GM19193 (cell line): ENCODE results near the gene S100A6.
A peak's percentile ranks its signal among the peaks of the same experiment; 100 is the strongest.

ENCODE experiments used
- POLR2A ChIP-seq: IDR thresholded peaks from 4 replicates; pipeline ENCODE4 v1.6.1; 2011; ENCODE audit not compliant: insufficient read depth, insufficient read length; ENCODE audit errors: extremely low read depth

Gene S100A6

DNA sequence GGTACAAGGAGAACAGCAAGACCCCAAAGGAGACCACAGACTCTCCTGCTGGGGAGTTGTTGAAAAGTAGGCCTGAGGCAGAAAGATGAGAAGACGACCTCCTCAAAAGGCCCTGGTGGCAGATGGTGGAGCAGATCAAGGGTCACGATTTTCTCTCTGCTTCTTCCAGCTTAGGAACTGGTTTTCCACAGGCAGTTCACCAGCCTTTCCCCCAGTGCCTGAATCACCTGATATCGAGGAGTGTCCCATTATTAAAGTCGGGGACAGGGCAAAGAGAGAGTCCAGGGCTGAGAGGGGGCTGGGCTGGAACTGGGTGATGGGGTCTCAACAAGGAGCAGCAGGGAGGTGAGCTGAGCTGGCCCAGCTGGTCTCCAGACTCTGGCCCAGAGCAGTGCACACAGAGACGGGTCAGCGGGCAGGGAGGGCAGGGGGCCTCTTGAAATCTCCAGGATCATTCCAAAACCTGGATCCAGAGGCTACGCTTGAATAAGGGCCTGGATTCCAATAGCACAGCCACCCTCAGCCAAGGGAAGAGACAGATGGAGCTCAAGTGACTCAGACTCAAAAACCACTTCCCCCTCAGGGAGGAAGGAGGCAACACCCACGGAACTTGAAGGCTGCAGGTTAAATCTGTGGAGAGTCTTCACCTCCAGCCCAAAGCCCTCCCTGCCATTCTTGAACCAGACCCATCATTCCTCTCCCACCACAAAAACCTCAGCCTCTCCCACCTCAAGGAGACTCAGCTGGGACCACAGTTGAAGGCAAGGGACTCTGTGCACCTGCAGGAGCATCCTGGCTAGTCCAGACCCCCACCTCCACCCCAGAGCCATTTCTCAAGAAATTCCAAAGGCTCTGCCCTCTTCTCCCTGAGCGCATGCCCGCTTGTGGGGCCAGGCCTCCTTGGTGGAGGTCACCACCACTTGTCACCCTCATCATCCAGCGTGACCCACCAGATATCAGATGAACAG, 4.9 kb upstream of the S100A6 start, which contains the start of gene S100A5:
TSS of gene S100A5 (minus strand) at position 541 of the 968 bp plus-strand sequence. CDS start 743 bp downstream, outside the sequence.
- no peak for TF ChIP-seq POLR2A

DNA sequence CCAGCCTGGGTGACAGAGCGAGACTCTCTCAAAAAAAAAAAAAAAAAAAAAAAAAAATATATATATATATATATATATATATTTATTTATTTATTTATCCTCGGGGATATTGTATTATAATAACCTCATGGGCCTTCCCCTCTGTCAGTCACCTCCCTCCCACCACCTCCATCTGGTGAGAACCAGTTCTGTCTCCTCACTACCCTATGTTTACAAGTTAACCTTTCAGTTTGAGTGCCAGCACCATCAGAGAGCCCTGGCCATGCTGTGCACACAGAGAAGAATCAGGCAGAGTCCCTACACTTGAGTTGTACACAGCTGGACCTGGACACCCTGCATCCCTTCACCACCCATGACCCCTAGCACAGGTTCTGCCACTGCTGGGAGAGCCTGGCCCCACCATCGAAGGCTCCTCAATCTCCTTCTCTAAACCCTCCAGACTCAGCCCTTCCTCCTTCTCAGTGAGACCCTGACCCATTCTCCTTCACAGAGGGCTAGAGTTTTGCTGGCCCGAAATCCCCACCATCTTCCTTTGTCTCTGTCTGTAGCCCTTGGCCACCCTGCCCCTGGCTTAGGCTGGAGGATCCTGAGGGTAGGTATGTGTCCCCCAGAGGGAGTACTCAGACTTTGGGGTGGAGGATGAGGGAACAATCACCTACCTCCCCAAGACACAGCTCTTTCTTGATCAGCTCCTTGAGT, 3.8 kb upstream of the S100A6 start:
- TF ChIP-seq POLR2A = no peak

DNA sequence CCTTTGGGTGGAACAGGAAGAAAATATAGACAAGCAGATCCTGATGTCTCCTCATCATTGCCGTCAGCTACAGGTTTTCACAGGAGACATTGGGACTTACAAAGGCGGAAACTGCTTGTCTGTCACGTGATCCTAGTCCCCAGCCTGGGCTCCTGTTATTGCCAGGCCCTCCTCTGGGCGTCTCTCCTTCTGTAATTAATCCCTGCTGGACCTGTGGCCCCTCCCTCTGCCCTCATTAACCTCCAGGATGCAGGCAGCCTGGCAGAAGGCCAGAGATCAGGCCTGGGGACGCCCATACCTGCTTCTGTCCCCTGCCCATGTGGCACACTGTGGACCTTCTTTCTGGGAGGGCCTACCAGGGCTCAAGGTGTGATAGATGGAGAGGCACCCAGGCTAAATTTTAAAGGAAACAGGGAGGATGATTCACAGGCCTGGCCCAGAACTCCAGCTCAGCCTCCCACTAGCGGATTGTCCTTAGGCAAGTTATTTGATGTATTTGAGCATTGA, 2.6 kb upstream of the S100A6 start:
- no peak for TF ChIP-seq POLR2A

DNA sequence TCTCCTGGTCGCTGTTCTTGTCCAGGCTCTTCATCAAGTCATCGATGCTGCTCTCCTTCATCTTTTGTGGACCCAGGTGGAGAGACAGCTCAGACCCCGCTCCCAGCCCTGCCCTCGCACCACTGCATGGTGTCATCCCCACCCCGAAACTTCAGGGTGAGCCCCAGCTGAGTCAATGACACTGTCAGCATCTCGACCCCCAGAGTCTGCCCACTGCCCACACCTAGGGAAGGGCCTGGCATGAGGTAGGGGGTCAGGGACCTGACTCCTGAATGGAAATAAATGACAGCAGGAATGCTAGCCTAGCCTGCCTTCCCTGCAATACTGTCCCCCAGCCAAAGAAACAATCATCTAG, 1.6 kb upstream of the S100A6 start:
- no peak for TF ChIP-seq POLR2A

DNA sequence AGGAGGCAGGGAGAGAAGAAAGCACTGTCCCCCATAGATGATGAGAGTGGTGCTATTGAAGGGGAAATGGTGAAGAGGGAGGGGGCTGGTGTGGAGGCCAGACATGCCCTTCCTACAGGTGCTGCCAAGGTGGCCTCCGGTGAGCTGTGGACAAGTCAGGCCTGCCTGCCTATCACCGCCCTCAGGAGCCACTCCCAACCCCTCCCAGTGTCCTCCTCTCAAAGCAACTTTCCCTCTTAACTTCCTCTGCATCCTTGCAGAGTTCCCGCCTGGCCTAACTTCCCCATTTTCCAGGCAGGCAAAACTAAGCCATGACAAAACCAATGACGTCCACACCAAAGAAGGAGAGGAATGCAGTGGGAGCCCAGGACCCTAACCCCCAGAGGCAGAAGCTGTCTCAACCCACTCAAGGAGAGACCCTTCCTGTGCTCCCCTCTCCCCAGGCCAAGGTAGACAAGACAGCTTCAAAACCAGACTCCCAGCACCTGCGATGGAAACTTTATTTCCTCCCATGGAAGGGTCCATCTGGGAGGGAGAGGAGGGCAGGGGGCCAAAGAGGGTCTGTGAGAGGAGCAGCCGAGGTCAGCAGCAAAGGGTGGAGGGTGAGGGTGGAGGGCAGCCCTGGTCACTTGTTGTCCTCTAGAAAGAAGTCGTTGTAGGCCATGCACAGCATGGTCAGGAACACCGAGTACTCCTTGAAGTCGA, 1.0 kb upstream of the S100A6 start:
- TF ChIP-seq POLR2A = no peak

DNA sequence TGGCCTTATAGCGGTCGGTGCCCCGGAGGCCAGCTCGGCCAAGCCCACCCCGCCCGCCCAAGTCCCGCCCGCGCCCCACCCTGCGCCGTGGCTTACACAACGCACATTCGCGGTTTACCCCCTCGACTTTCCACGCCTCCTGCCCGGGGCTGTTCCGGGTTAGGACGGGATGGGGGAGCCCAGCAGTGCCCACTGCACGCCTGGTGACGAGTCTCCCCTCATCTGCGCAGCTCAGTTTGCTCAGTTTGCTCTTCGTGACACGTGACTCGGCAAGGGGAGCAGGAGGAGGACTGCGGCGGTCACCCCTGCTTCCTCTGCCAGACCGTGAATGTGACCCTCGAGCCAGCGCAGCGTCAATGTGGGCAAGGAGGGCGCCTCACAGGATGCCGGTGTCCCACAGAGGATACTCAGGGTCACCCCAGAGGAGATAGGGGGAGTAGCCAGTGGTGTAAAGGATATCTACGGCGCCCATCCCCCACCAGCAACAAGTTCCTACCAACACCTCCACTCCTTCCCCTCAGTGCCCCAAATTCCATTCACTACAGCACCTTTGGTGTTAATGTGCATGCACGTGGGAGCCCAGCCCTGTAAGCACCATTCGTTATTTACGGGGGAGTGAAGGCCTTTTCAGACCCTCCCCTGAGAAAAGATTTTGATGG, 350 bp upstream of the S100A6 start:
- peak; percentile 58 for TF ChIP-seq POLR2A

DNA sequence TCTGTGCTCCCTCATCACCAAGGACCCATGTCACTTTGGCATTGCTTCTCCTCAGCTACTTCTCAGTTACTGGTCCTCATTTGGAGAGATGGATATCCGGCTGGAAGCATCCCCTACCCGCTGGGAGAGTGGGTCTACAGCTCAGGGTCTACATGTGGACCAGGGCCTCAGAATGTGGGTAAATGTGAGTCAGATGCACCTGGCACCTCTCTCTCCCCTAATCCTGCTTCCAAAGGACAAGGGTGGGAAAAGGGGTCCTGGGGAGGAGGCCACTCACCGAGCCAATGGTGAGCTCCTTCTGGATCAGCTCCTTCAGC, 908 bp downstream of the S100A6 start:
- no peak for TF ChIP-seq POLR2A

DNA sequence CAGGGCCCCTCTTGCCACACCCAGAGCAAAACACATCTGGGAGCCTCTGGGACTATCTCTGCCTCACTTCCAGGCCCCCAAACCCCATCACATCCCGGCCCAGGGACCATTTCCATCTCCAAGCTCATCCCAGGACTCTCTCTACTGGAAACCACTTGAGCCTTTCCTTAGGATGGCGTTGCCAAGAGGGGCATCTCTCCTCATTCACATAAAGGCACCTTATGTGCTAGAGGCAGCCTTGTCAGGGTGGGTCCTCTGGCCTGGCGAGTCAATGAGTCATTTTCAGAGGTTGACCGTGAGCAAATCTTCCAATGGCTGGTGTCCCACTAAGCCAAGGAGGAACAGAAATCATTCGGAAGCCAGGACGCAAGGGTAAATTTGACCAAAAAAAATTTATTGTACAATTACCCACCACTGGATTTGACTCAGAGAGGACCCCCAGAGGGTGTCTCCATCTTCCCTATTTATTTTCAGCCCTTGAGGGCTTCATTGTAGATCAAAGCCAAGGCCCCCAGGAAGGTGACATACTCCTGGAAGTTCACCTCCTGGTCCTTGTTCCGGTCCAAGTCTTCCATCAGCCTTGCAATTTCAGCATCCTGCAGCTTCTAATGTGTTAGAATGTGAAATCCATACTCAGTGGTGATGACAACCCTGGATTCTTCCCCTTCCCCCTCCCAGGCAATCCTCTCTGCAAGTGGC, 1.4 kb downstream of the S100A6 start:
- TF ChIP-seq POLR2A = no peak

DNA sequence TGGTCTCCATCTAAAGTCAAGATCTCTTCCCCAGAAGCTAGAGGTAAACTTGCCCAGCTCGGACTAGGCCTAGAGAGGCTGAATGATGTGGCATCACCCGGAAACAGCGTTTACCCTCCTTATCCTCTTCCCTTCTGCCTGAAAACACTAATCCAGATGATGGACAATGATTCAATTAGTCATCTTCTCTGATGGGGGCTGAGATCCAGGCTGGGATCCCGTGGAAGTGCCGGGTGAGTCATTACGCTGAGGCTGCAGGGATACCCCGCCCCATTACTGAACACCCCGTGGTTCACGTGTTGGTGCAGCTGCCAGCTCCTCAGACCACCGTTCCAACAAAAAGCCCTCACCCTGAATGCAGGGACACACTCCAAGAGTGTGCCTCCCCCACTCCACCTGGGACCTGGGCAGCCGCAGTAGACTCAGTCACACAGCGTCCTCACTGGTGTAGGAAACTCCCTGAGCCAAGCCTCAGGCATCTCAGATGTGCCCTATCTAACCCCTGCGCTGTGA, 2.0 kb downstream of the S100A6 start:
- TF ChIP-seq POLR2A = no peak

DNA sequence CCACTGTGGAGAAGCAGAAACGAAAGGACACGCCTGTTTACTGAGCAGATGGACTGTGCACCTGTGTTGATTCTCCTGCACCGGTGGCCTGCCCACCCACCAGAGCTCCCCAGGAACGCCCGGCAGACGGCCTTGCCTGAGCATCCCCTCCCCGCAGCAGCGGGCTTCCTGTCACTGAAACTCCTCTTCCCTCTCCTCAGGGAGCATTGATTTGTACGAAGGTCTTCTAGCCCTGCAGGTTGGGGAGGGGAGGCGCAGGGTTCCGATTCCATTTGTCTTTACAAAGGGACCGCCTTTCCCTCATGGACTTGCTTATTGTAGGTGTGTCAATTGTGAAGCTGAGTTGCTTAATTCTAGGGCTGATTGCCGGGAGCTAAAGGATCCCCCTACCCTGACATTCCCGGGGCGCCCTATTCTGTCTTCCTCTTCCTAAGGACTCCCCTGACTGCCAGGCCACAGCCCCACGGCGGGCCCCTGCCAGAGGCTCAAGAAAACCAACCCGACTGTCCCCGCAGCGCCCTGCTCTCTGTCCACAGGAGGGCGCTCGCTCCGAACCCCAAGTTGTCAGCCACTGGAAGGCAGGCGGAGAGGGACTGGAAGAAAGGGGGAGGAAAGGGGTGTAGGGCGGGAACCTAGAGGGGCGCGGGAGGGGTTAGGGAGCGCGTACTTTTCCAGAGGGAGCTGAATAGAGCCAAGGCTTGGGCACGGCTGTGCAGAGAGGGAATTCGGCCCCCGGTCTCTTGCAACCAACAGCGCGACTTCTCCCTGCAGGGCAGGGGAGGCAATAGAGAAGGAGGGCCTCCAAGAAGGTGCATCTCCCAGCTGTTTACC, 2.8 kb downstream of the S100A6 start:
- no peak for TF ChIP-seq POLR2A

DNA sequence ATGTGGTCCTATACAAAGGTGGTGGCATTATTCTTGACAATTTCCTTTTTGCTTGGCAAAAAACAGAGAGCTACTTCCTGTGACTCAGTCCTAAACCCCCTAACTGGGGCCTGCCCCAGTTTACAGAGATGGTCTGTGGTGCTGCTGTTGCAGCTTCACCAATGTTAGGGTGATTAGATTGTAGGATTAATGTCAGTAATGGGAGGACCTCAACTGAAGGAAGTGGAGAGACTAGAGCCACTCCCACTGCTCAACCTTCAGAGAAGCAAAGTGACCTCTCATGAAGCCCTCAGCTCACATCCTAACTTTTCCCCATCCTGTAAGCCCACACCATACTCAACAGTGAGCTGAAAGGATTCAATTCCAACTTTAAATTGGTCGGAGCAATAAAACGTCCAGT, 3.6 kb downstream of the S100A6 start:
- no peak for TF ChIP-seq POLR2A

DNA sequence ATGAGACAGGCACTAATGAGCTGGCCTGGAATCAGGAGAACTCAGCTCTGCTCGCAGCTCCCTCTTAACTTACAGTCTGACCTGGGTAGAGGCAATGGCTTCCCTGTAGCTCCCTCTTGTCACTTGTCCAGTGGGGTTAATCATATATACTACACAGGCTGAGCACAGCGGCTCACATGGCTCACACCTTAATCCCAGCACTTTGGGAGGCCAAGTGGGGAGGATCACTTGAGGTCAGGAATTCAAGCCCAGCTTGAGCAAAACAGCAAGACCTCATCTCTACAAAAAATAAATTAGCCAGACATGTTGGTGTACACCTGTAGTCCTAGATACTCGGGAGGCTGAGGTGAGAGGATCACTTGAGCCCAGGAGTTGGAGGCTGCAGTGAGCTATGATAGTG, 4.2 kb downstream of the S100A6 start:
- no peak for TF ChIP-seq POLR2A

DNA sequence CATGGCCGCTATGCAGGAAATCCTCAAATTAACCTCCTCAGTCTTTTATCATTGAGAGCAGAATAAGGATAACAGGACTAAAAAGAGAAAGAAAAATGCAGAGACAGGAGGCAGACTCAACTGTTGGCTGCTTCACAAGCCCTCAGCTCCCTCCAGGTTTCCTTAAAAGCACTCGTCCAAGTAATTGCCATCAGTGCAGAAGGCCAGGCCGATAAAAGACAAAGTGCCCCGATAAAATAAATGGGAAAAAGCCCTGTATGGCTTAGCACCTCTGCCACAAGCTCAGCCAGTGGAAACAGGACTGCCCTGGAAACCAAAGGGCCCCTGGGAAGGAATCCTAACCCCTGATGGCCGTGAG, 8.1 kb downstream of the S100A6 start:
- TF ChIP-seq POLR2A = no peak
